ENCODE data around the gene CDH4.
"Not testable (repeated sequence)": the region's sequence is repeated elsewhere in the genome, so short reads cannot be mapped to it uniquely, and the experiment has no call there.

CDH4 gene

DNA sequence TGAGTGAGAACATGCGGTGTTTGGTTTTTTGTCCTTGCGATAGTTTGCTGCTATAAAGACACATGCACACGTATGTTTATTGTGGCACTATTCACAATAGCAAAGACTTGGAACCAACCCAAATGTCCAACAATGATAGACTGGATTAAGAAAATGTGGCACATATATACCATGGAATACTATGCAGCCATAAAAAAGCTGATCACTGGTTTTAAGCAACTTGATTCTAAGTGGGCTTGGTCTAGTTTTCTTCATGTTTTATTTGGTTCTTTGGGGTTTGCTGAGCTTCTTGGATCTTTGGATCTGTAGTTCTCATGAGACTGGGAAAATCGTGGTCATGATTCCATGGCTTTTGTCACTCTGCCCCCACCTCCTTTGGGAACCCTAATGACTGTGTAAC lies 227.4 kb downstream of the CDH4 start:
- H3K9me3 ChIP-seq (ENCODE audit: control insufficient read depth, insufficient read depth, low read depth, low read length); H3K4me3 ChIP-seq (ENCODE audit: low read depth, low read length); H3K9ac ChIP-seq (ENCODE audit: low read length); H3K4me1 ChIP-seq (ENCODE audit: control insufficient read depth, insufficient read depth, low read length); H3K27me3 ChIP-seq (ENCODE audit: control insufficient read depth, insufficient read depth, low read length); H3K36me3 ChIP-seq (ENCODE audit: control insufficient read depth, insufficient read depth, low read length); H3K27ac ChIP-seq (ENCODE audit: low read depth, low read length): not testable (repeated sequence)

GRCh38 chr20:61480158-61480825 lies 228.2 kb downstream of the CDH4 start:
- Histone ChIP-seq H3K9ac (ENCODE audit: low read length) (no peak overlapping the region), H3K4me1 (ENCODE audit: control insufficient read depth, insufficient read depth, low read length) (no peaks in the 10 kb centered on the region), H3K36me3 (ENCODE audit: control insufficient read depth, insufficient read depth, low read length) (no peaks in the 10 kb centered on the region), H3K9me3 (ENCODE audit: control insufficient read depth, insufficient read depth, low read depth, low read length) (no peaks in the 10 kb centered on the region), H3K4me3 (ENCODE audit: low read depth, low read length) (no peak overlapping the region), H3K27me3 (ENCODE audit: control insufficient read depth, insufficient read depth, low read length) (no peaks in the 10 kb centered on the region), H3K27ac (ENCODE audit: low read depth, low read length) (no peak overlapping the region)

GRCh38 chr20:61482056-61482887 lies 230.2 kb downstream of the CDH4 start:
- H3K9me3 ChIP-seq (ENCODE audit: control insufficient read depth, insufficient read depth, low read depth, low read length), result no peaks in the 10 kb centered on the region
- H3K4me3 ChIP-seq (ENCODE audit: low read depth, low read length), result no peak overlapping the region
- no peaks in the 10 kb centered on the region; the same call in 1 of the 2 replicates for H3K4me1 ChIP-seq (ENCODE audit: control insufficient read depth, insufficient read depth, low read length)
- H3K9ac ChIP-seq (ENCODE audit: low read length), result no peak overlapping the region
- H3K27me3 ChIP-seq (ENCODE audit: control insufficient read depth, insufficient read depth, low read length), result no peaks in the 10 kb centered on the region
- no peaks in the 10 kb centered on the region for H3K36me3 ChIP-seq (ENCODE audit: control insufficient read depth, insufficient read depth, low read length)
- no peak overlapping the region for H3K27ac ChIP-seq (ENCODE audit: low read depth, low read length)

GRCh38 chr20:61482901-61483300 lies 230.8 kb downstream of the CDH4 start:
- Histone ChIP-seq H3K36me3 (ENCODE audit: control insufficient read depth, insufficient read depth, low read length) (no peaks in the 10 kb centered on the region), H3K4me1 (ENCODE audit: control insufficient read depth, insufficient read depth, low read length) (no peaks in the 10 kb centered on the region; the same call in 1 of the 2 replicates), H3K9me3 (ENCODE audit: control insufficient read depth, insufficient read depth, low read depth, low read length) (no peaks in the 10 kb centered on the region), H3K9ac (ENCODE audit: low read length) (no peak overlapping the region), H3K4me3 (ENCODE audit: low read depth, low read length) (no peak overlapping the region), H3K27me3 (ENCODE audit: control insufficient read depth, insufficient read depth, low read length) (peaks cover 3% of the 10 kb centered on the region; the same call in 1 of the 2 replicates), H3K27ac (ENCODE audit: low read depth, low read length) (no peak overlapping the region)

DNA sequence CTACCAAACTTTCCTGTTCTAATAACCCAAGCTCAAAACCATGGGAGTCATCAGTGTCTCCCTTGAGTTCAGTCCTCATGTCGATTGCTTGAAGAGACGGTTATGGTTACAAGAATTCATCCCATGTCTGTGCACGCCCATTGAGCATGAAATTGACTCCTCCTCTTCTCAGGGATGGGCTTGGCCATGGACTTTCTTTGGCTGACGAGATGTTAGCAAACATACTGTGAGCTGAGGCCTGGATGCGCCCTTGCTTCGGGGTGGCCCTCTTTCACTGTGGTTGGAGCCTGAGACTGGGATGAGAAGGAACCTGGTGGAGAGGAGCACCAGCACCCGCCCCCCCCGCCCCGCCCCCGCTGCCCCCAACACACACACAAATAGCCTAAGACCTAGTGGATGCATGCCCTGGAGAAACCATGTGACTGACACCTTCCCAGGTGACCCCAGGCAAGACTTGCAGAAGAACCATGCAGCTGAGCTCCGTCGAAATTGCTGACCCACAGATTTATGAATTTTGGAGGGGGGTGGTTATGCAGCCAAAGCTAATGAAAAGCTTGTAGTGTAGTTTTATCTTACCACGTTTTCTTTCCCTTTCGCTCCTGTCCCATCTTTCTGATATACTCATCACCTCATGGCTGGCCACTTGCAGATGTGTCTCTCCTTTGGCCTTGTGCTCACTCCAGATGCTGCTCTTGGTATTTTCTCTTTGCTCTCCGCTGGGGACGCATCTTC lies 231.4 kb downstream of the CDH4 start:
- no peak overlapping the region for H3K27ac ChIP-seq (ENCODE audit: low read depth, low read length)

GRCh38 chr20:61486198-61486597 lies 234.1 kb downstream of the CDH4 start:
- Histone ChIP-seq H3K9me3 (ENCODE audit: control insufficient read depth, insufficient read depth, low read depth, low read length) (no peaks in the 10 kb centered on the region), H3K9ac (ENCODE audit: low read length) (no peak overlapping the region), H3K27ac (ENCODE audit: low read depth, low read length) (no peak overlapping the region), H3K4me1 (ENCODE audit: control insufficient read depth, insufficient read depth, low read length) (no peaks in the 10 kb centered on the region; the same call in 1 of the 2 replicates), H3K4me3 (ENCODE audit: low read depth, low read length) (no peak overlapping the region), H3K36me3 (ENCODE audit: control insufficient read depth, insufficient read depth, low read length) (no peaks in the 10 kb centered on the region), H3K27me3 (ENCODE audit: control insufficient read depth, insufficient read depth, low read length) (peaks cover 3% of the 10 kb centered on the region; the same call in 1 of the 2 replicates)

More for the DNA sequence above, 231.4 kb downstream of the CDH4 start:
- Histone ChIP-seq H3K4me3 (ENCODE audit: low read depth, low read length) (no peak overlapping the region), H3K27me3 (ENCODE audit: control insufficient read depth, insufficient read depth, low read length) (peaks cover 3% of the 10 kb centered on the region; the same call in 1 of the 2 replicates), H3K9me3 (ENCODE audit: control insufficient read depth, insufficient read depth, low read depth, low read length) (no peaks in the 10 kb centered on the region), H3K36me3 (ENCODE audit: control insufficient read depth, insufficient read depth, low read length) (no peaks in the 10 kb centered on the region), H3K9ac (ENCODE audit: low read length) (no peak overlapping the region), H3K4me1 (ENCODE audit: control insufficient read depth, insufficient read depth, low read length) (no peaks in the 10 kb centered on the region; the same call in 1 of the 2 replicates)

- no peaks in the 10 kb centered on the region for H3K36me3 ChIP-seq (ENCODE audit: control insufficient read depth, insufficient read depth, low read length)
- H3K9me3 ChIP-seq (ENCODE audit: control insufficient read depth, insufficient read depth, low read depth, low read length), result peaks cover 5% of the 10 kb centered on the region; the same call in 1 of the 2 replicates
- H3K27ac ChIP-seq (ENCODE audit: low read depth, low read length), result no peak overlapping the region
- H3K4me1 ChIP-seq (ENCODE audit: control insufficient read depth, insufficient read depth, low read length), result no peaks in the 10 kb centered on the region; the same call in 1 of the 2 replicates
- H3K4me3 ChIP-seq (ENCODE audit: low read depth, low read length), result no peak overlapping the region
- peaks cover 3% of the 10 kb centered on the region; the same call in 1 of the 2 replicates for H3K27me3 ChIP-seq (ENCODE audit: control insufficient read depth, insufficient read depth, low read length)
- H3K9ac ChIP-seq (ENCODE audit: low read length), result no peak overlapping the region
Measured at GRCh38 chr20:61487346-61487996, 235.4 kb downstream of the CDH4 start.

DNA sequence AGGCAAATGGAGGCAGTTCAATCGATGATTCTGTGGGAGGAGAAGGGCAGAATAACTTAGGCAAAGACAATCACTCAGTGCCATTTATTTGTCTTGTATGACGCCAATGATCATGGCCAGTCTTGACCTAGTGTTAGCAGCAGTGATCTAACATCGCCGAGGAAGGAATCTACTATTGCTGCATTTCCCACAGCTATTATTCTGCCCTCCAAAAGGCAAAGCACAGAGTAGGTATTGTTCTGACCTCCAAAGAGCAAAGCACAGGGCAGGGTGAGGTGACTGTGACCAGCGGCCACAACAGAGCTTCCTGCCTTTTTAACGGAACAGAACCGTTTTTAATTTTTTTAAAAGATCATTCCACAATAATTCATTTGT lies 235.9 kb downstream of the CDH4 start:
- H3K27me3 ChIP-seq (ENCODE audit: control insufficient read depth, insufficient read depth, low read length), result peaks cover 3% of the 10 kb centered on the region; the same call in 1 of the 2 replicates
- H3K27ac ChIP-seq (ENCODE audit: low read depth, low read length), result no peak overlapping the region
- H3K9ac ChIP-seq (ENCODE audit: low read length), result no peak overlapping the region
- no peaks in the 10 kb centered on the region for H3K36me3 ChIP-seq (ENCODE audit: control insufficient read depth, insufficient read depth, low read length)
- peaks cover 5% of the 10 kb centered on the region; the same call in 1 of the 2 replicates for H3K9me3 ChIP-seq (ENCODE audit: control insufficient read depth, insufficient read depth, low read depth, low read length)
- H3K4me3 ChIP-seq (ENCODE audit: low read depth, low read length), result no peak overlapping the region
- H3K4me1 ChIP-seq (ENCODE audit: control insufficient read depth, insufficient read depth, low read length), result no peaks in the 10 kb centered on the region; the same call in 1 of the 2 replicates

DNA sequence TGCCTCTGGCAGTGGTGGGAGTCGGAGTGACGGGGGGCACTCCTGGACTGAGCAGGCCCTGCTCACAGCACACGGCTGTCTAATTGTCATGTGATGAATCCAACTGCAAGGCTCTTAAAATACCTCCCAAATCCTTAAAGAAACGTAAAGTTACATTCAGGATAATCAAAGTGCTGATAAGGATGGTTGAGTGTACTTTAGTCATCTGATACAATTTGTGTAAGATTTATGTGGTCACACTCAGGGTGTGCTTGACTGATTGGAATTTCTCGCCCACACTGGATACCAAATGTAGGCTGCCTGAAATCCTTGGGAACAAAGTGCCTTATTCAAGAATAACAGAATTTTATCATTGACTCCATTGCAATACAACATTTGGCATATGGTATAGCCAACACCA lies 238.7 kb downstream of the CDH4 start:
- H3K9me3 ChIP-seq (ENCODE audit: control insufficient read depth, insufficient read depth, low read depth, low read length), result peaks cover 5% of the 10 kb centered on the region; the same call in 1 of the 2 replicates
- no peak overlapping the region for H3K27ac ChIP-seq (ENCODE audit: low read depth, low read length)
- no peak overlapping the region for H3K9ac ChIP-seq (ENCODE audit: low read length)
- H3K4me1 ChIP-seq (ENCODE audit: control insufficient read depth, insufficient read depth, low read length), result peaks cover 6% of the 10 kb centered on the region; the same call in 1 of the 2 replicates
- H3K36me3 ChIP-seq (ENCODE audit: control insufficient read depth, insufficient read depth, low read length), result no peaks in the 10 kb centered on the region
- H3K4me3 ChIP-seq (ENCODE audit: low read depth, low read length), result no peak overlapping the region
- H3K27me3 ChIP-seq (ENCODE audit: control insufficient read depth, insufficient read depth, low read length), result peaks cover 3% of the 10 kb centered on the region; the same call in 1 of the 2 replicates

DNA sequence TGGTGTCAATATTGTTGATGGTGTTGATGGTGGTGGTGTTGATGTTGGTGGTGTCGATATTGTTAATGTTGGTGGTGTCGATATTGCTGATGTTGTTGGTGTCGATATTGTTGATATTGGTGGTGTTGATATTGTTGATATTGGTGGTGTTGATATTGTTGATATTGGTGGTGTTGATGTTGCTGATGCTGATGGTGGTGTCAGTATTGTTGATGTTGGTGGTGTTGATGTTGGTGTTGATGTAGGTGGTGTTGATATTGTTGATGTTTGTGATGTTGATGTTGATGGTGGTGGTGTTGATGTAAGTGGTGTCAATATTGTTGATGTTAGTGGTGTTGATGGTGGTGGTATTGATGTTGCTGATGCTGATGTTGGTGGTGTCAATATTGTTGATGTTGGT lies 240.0 kb downstream of the CDH4 start:
- H3K9me3 ChIP-seq (ENCODE audit: control insufficient read depth, insufficient read depth, low read depth, low read length), result peaks cover 5% of the 10 kb centered on the region; the same call in 1 of the 2 replicates
- peaks cover 16% of the 10 kb centered on the region for H3K4me1 ChIP-seq (ENCODE audit: control insufficient read depth, insufficient read depth, low read length)
- no peaks in the 10 kb centered on the region for H3K36me3 ChIP-seq (ENCODE audit: control insufficient read depth, insufficient read depth, low read length)
- no peak overlapping the region for H3K27ac ChIP-seq (ENCODE audit: low read depth, low read length)
- H3K4me3 ChIP-seq (ENCODE audit: low read depth, low read length), result no peak overlapping the region
- H3K9ac ChIP-seq (ENCODE audit: low read length), result no peak overlapping the region
- H3K27me3 ChIP-seq (ENCODE audit: control insufficient read depth, insufficient read depth, low read length), result peaks cover 3% of the 10 kb centered on the region; the same call in 1 of the 2 replicates
